ENCODE results near the gene EXOC7. TPM values are rescaled to one million over a fixed set of nuclear protein-coding genes. Genes with fewer than 3 reads are reported as not detected.

EXOC7 gene
- total RNA-seq, 4 donors from 2014 or later, result 69.3 to 107 (median 83.9) TPM

DNA sequence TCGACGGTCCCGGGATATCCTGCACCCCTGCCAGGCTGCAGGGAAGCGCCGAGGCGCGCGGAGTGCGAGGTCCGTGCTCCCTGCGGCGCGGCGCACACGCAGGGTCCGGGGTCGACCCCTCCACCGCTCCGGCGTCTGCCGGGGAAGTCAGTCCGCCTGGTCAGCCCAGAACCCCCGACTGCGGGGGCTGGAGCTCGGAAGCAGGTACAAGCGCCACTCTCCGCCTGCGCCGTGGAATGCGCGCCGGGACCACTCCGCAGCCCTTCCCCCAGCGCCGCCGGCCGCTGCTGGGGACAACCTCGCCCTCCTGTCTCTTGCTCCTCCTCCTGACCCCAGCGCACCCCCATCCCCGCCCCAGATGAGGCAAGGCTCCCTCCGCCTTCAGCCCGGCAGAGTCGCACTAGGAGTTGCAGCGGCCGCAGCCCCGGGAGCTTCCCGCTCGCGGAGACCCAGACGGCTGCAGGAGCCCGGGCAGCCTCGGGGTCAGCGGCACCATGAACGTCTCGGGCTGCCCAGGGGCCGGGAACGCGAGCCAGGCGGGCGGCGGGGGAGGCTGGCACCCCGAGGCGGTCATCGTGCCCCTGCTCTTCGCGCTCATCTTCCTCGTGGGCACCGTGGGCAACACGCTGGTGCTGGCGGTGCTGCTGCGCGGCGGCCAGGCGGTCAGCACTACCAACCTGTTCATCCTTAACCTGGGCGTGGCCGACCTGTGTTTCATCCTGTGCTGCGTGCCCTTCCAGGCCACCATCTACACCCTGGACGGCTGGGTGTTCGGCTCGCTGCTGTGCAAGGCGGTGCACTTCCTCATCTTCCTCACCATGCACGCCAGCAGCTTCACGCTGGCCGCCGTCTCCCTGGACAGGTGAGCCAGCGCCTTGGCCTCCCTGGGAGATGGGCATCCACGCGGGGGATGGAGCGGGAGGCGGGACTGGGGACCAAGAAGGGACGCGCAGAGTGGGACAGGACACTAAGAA is 28.9 kb downstream of the EXOC7 start, which contains the start of gene GALR2:
Gene GALR2 (plus strand): TSS at position 392 of the 974 bp plus-strand sequence. CDS start 103 bp downstream, at position 495.
- Histone ChIP-seq H3K36me3 (peaks cover 0 to 3% of the 10 kb centered on the region in 2 donors), H3K4me1 (peaks cover 0 to 75% (median 40%) of the 10 kb centered on the region in 3 donors), H3K9me3 (no peaks in the 10 kb centered on the region), H3K27ac (no peak within 1 kb of the TSS), H3K4me3 (peak within 1 kb of the TSS in 1 of 2 donors; percentile 5), H3K27me3 (peaks cover 65% of the 10 kb centered on the region)
- TF ChIP-seq POLR2A (IDR thresholded peaks at IDR 0.05), result no peak
- no peak for TF ChIP-seq EP300 (IDR thresholded peaks at IDR 0.05)
- TF ChIP-seq POLR2AphosphoS5 (IDR thresholded peaks at IDR 0.05), result no peak
- TF ChIP-seq, protein P1, sequence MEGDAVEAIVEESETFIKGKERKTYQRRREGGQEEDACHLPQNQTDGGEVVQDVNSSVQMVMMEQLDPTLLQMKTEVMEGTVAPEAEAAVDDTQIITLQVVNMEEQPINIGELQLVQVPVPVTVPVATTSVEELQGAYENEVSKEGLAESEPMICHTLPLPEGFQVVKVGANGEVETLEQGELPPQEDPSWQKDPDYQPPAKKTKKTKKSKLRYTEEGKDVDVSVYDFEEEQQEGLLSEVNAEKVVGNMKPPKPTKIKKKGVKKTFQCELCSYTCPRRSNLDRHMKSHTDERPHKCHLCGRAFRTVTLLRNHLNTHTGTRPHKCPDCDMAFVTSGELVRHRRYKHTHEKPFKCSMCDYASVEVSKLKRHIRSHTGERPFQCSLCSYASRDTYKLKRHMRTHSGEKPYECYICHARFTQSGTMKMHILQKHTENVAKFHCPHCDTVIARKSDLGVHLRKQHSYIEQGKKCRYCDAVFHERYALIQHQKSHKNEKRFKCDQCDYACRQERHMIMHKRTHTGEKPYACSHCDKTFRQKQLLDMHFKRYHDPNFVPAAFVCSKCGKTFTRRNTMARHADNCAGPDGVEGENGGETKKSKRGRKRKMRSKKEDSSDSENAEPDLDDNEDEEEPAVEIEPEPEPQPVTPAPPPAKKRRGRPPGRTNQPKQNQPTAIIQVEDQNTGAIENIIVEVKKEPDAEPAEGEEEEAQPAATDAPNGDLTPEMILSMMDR (IDR thresholded peaks at IDR 0.05), result no peak
- no peak for ATAC-seq
- 4% methylated on average over 4 of the region's 92 CpGs; no CpG with 5 or more reads in 1 of the 2 donors for WGBS, 2 donors (ENCODE audit: low coverage in 1 of 2)

DNA sequence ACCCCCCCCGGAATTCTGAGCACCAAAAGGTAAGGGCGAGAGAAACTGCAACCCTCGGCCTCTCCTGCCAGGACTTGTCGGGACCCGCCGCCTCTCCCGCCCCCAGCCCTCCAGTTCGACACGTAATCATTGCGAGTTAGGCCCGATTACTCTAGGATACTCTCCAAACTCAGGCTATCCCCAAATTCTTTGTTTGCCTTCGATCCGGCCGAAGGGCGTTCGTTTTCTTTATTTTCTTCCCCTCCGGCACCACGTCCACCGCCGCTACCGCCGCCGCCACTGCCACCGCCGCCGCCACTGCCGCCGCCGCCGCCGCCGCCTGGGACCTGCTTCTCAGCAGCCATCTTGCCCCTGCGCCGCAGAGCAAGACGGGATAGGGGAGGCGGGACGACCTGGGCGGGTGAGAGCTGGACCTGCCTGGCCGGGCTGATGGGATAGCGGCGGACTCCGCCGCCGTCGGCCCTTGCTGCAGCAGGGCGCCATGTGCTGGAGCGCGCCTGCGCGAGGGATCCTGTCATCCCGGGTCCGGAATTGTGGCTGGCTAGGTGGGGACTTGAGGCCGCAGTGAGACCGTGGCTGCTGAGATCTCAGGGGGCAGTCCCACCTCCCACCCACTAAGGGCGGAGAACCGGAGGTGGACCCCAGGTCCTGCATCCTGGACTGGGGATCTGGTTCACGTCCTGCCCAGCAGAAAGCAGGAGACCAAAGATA is 31.3 kb downstream of the EXOC7 start, which contains the start of gene SRP68:
Gene SRP68 (minus strand): TSS at position 370 of the 711 bp plus-strand sequence. CDS start 26 bp downstream, at position 344.
- peak; percentile 98 for ATAC-seq
- H3K36me3 ChIP-seq, result peaks cover 0 to 25% of the 10 kb centered on the region in 2 donors
- 0% methylated on average over 15 to 27 of the region's 57 CpGs for WGBS, 2 donors (ENCODE audit: low coverage in 1 of 2)

DNA sequence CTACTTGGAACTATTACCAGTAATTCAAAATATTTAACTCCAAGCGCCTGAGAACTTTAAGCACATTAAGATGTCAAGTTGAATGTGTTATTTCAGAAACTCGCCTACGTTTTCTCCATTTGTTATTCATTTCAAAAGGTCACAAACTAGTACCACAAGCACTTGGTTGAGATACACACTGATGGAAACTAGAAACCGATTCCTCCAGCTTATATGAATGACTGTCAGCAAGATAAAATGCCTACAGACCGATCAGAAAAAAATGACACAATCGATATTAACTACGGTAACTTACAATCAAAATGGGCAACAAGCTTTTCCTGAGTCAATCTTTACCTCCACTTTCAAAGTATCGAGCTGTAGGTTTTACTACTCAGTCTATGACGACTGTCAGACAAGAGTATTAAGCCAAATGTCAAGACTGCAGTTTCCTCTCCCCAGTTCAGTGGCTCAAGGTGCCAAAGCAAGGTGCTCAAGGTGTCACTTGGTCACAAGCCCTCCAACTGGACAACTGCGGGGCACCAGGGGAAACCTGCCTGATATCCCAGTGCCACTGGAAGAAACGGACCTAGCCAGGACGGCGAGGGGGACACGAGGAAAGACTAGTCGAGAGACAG is 31.9 kb downstream of the EXOC7 start:
- Histone ChIP-seq H3K9me3 (no peaks in the 10 kb centered on the region), H3K27ac (peak overlapping the region; percentile 56 to 85 (median 74)), H3K4me1 (peaks cover 0 to 66% (median 35%) of the 10 kb centered on the region in 3 donors), H3K4me3 (peak overlapping the region; percentile 90 to 96), H3K36me3 (peaks cover 0 to 32% of the 10 kb centered on the region in 2 donors), H3K27me3 (peaks cover 34% of the 10 kb centered on the region)
- ATAC-seq, result no peak
- TF ChIP-seq EP300 (IDR thresholded peaks at IDR 0.05) (no peak), POLR2AphosphoS5 (IDR thresholded peaks at IDR 0.05) (no peak), POLR2A (IDR thresholded peaks at IDR 0.05) (no peak)
- TF ChIP-seq, protein P1 (IDR thresholded peaks at IDR 0.05), result no peak
- WGBS, 2 donors (ENCODE audit: low coverage in 1 of 2), result 11 to 14% methylated on average over 8 to 13 of the region's 15 CpGs

More for the DNA sequence above, 31.3 kb downstream of the EXOC7 start, which contains the start of gene SRP68:
- H3K4me1 ChIP-seq, result peaks cover 0 to 72% (median 40%) of the 10 kb centered on the region in 3 donors
- H3K27me3 ChIP-seq, result peaks cover 41% of the 10 kb centered on the region
- peak within 1 kb of the TSS; percentile 56 to 85 (median 74) for H3K27ac ChIP-seq
- peak within 1 kb of the TSS; percentile 90 to 96 for H3K4me3 ChIP-seq
- H3K9me3 ChIP-seq, result no peaks in the 10 kb centered on the region
- TF ChIP-seq, protein P1 (IDR thresholded peaks at IDR 0.05), result peak in 1 of 4 experiments; percentile 38
- TF ChIP-seq EP300 (IDR thresholded peaks at IDR 0.05) (no peak), POLR2AphosphoS5 (IDR thresholded peaks at IDR 0.05) (peak; percentile 63), POLR2A (IDR thresholded peaks at IDR 0.05) (peak; percentile 67)

DNA sequence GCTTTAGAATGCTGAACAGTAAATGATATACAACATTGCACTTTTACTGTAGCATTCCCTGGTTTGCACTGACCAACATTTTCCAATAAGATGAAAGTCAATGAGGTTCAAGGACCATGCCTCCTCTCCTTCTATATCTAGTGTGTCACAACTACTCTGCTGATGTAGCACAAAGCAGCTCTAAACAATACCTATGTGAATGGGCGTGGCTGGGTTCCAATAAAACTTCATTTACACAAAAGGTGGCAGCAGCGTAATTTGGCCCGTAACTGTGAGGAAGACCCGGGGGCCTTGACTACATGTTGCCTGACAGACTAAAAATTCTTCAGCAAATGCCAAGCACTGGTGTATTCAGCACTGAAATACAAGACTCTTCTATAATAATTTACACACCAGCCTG is 37.8 kb downstream of the EXOC7 start:
- Histone ChIP-seq H3K27ac (no peak overlapping the region), H3K27me3 (no peaks in the 10 kb centered on the region), H3K4me3 (no peak overlapping the region), H3K36me3 (peaks cover 6 to 86% of the 10 kb centered on the region in 2 donors), H3K4me1 (peaks cover 0 to 19% (median 6%) of the 10 kb centered on the region in 3 donors), H3K9me3 (no peaks in the 10 kb centered on the region)
- TF ChIP-seq EP300 (IDR thresholded peaks at IDR 0.05) (no peak), POLR2AphosphoS5 (IDR thresholded peaks at IDR 0.05) (no peak), POLR2A (IDR thresholded peaks at IDR 0.05) (no peak)
- TF ChIP-seq, protein P1 (IDR thresholded peaks at IDR 0.05), result no peak
- WGBS, 2 donors (ENCODE audit: low coverage in 1 of 2), result 82 to 83% methylated on average over 1 to 4 of the region's 4 CpGs
- ATAC-seq, result no peak
